Melanocyte of skin (primary cell): ENCODE results near the gene CD14. TPM values are rescaled to one million over a fixed set of nuclear protein-coding genes. Genes with fewer than 3 reads are reported as not detected.

ENCODE experiments used
- total RNA-seq, 2 donors: library from RNA; depleted of rRNA; stranded (reverse); fragments of >200 nt; gene quantifications; 2 replicates each; pipeline ENCODE4 v1.2.3, GENCODE V29; 2012

CD14 gene
- total RNA-seq = 1 to 10 TPM; 1.3 to 3.4 TPM

GRCh38 chr5:140633021-140633471 is at the start of gene CD14:
Gene CD14 (minus strand): TSS chr5:140633175. CDS start chr5:140633071, 104 bp downstream.

GRCh38 chr5:140673187-140673976 is 40.4 kb upstream of the CD14 start, which contains the start of gene DND1:
Gene DND1 (minus strand): TSS chr5:140673576. CDS start chr5:140673542, 34 bp downstream.

GRCh38 chr5:140664359-140665119 is 31.6 kb upstream of the CD14 start, which contains the start of gene WDR55:
Gene WDR55 (plus strand): TSS chr5:140664904. CDS start chr5:140664913, 9 bp downstream.

GRCh38 chr5:140639148-140639981 is 6.4 kb upstream of the CD14 start, which contains the start of gene TMCO6:
Gene TMCO6 (plus strand): TSS chr5:140639451. CDS start chr5:140639528, 77 bp downstream.

Other genes starting within 250 kb of the CD14 start
- 10 to 100 TPM; 68.1 to 81.9 TPM for gene ANKHD1, start 231.3 kb downstream of the CD14 start, total RNA-seq
- gene EIF4EBP3, start 85.5 kb downstream of the CD14 start, total RNA-seq = 1 to 10 TPM; 1.7 to 4.1 TPM
- gene SRA1, start 75.7 kb downstream of the CD14 start, total RNA-seq = 10 to 100 TPM; 20.6 to 43.0 TPM
- gene APBB3, start 68.6 kb downstream of the CD14 start, total RNA-seq = 10 to 100 TPM; 10.3 to 16.9 TPM
- gene SLC35A4, start 68.3 kb downstream of the CD14 start, total RNA-seq = 10 to 100 TPM; 32.0 to 43.6 TPM
- 10 to 100 TPM; 12.7 to 14.8 TPM for gene TMCO6, start 6.3 kb upstream of the CD14 start, total RNA-seq
- gene NDUFA2, start 14.5 kb upstream of the CD14 start, total RNA-seq = 10 to 100 TPM; 41.6 to 48.0 TPM
- gene IK, start 14.7 kb upstream of the CD14 start, total RNA-seq = 10 to 100 TPM; 84.3 to 95.2 TPM
- gene WDR55, start 31.7 kb upstream of the CD14 start, total RNA-seq = 10 to 100 TPM; 32.3 to 50.3 TPM
- under 1 TPM; 0.34 to 1.00 TPM for gene DND1, start 40.4 kb upstream of the CD14 start, total RNA-seq
- gene HARS1, start 58.2 kb upstream of the CD14 start, total RNA-seq = 10 to 100 TPM; 41.0 to 68.9 TPM
- 10 to 100 TPM; 24.1 to 29.0 TPM for gene HARS2, start 58.3 kb upstream of the CD14 start, total RNA-seq
- gene ZMAT2, start 67.3 kb upstream of the CD14 start, total RNA-seq = 10 to 100 TPM; 23.4 to 37.0 TPM
- gene PCDHA1, start 153.0 kb upstream of the CD14 start, total RNA-seq = not detected
- not detected for gene PCDHA2, start 161.7 kb upstream of the CD14 start, total RNA-seq
- gene PCDHA3, start 167.9 kb upstream of the CD14 start, total RNA-seq = under 1 TPM in 1 of 2 donors, not detected in 1; under 0.01 TPM
- gene PCDHA4, start 173.9 kb upstream of the CD14 start, total RNA-seq = under 1 TPM; under 0.01 TPM
- gene PCDHA5, start 188.4 kb upstream of the CD14 start, total RNA-seq = under 1 TPM; under 0.01 TPM
- gene PCDHA6, start 194.8 kb upstream of the CD14 start, total RNA-seq = under 1 TPM in 1 of 2 donors, not detected in 1; 0.34 TPM
- not detected for gene PCDHA7, start 201.1 kb upstream of the CD14 start, total RNA-seq
- not detected for gene PCDHA8, start 208.0 kb upstream of the CD14 start, total RNA-seq
- gene PCDHA9, start 215.2 kb upstream of the CD14 start, total RNA-seq = not detected
- gene PCDHA10, start 222.7 kb upstream of the CD14 start, total RNA-seq = under 1 TPM in 1 of 2 donors, not detected in 1; 0.69 TPM
- under 1 TPM in 1 of 2 donors, not detected in 1; under 0.01 TPM for gene PCDHA11, start 235.8 kb upstream of the CD14 start, total RNA-seq
- not detected for gene PCDHA12, start 242.1 kb upstream of the CD14 start, total RNA-seq
- under 1 TPM in 1 of 2 donors, not detected in 1; under 0.01 TPM for gene PCDHA13, start 248.9 kb upstream of the CD14 start, total RNA-seq